ENCODE results near the gene RNF157.

Gene RNF157

GRCh38 chr17:76104140-76104895, 136.0 kb downstream of the RNF157 start:
- no peak for TF ChIP-seq POLR2A (IDR thresholded peaks at IDR 0.05; ENCODE audit: low read depth, low read length)
- FAIRE-seq: no peak

GRCh38 chr17:76103274-76104139, 136.8 kb downstream of the RNF157 start, which contains the start of gene EXOC7:
TSS of gene EXOC7 (minus strand) at chr17:76103787. CDS start at chr17:76103692, 95 bp downstream.
- peak; percentile 97 for DNase-seq (ENCODE audit: insufficient read length, low spot score)
- peak; percentile 65 for TF ChIP-seq POLR2A (IDR thresholded peaks at IDR 0.05; ENCODE audit: low read depth, low read length)
- peak; percentile 45 for FAIRE-seq

More at GRCh38 chr17:76104140-76104895, 136.0 kb downstream of the RNF157 start:
- no peak for DNase-seq (ENCODE audit: insufficient read length, low spot score)

- no peak for FAIRE-seq
- no peak for DNase-seq (ENCODE audit: insufficient read length, low spot score)
- no peak for TF ChIP-seq POLR2A (IDR thresholded peaks at IDR 0.05; ENCODE audit: low read depth, low read length)
These were observed 137.4 kb downstream of the RNF157 start for GRCh38 chr17:76102944-76103273.

- TF ChIP-seq POLR2A (IDR thresholded peaks at IDR 0.05; ENCODE audit: low read depth, low read length): no peak
- DNase-seq (ENCODE audit: insufficient read length, low spot score) (no peak), FAIRE-seq (no peak)
These were observed 142.5 kb downstream of the RNF157 start for GRCh38 chr17:76097716-76098295.

GRCh38 chr17:76095943-76096342, 144.3 kb downstream of the RNF157 start:
- DNase-seq (ENCODE audit: insufficient read length, low spot score) (no peak), FAIRE-seq (no peak)
- TF ChIP-seq POLR2A (IDR thresholded peaks at IDR 0.05; ENCODE audit: low read depth, low read length): no peak

- FAIRE-seq: no peak
- TF ChIP-seq POLR2A (IDR thresholded peaks at IDR 0.05; ENCODE audit: low read depth, low read length): no peak
These were observed 146.2 kb downstream of the RNF157 start for GRCh38 chr17:76094046-76094445.

GRCh38 chr17:76092526-76093413, 147.5 kb downstream of the RNF157 start:
- FAIRE-seq: no peak
- TF ChIP-seq POLR2A (IDR thresholded peaks at IDR 0.05; ENCODE audit: low read depth, low read length): no peak
- no peak for DNase-seq (ENCODE audit: insufficient read length, low spot score)

More at GRCh38 chr17:76094046-76094445, 146.2 kb downstream of the RNF157 start:
- DNase-seq (ENCODE audit: insufficient read length, low spot score): no peak

Data from H54 (cell line).